Cardiac muscle cell (in vitro differentiated cells and primary cell): ENCODE data around the gene MCC. TPM values are rescaled to one million over a fixed set of nuclear protein-coding genes. Genes with fewer than 3 reads are reported as not detected.

ENCODE experiments used
- DNase-seq, 2 donors: peaks; one replicate each; pipeline versions ENCODE4 v3.0.0 to v3.0.0-alpha.2; 2010 to 2017; ENCODE audit warnings: low read depth in 1 of 2, low spot score in 1 of 2
- H3K27ac ChIP-seq: fragments of 200-600 bp; sonication (generic); 2 replicates; pipeline ENCODE4 v1.5.1; 2016
- H3K27me3 ChIP-seq: fragments of 200-600 bp; sonication (generic); 2 replicates; pipeline ENCODE4 v1.6.0; 2016; ENCODE audit warnings: control low read depth
- H3K36me3 ChIP-seq: fragments of 200-600 bp; sonication (generic); 2 replicates; pipeline ENCODE4 v1.5.1; 2016; ENCODE audit warnings: control low read depth
- H3K4me1 ChIP-seq: fragments of 200-600 bp; sonication (generic); 2 replicates; pipeline ENCODE4 v1.8.1; 2017; ENCODE audit warnings: low read depth, mild to moderate bottlenecking, mixed run types
- H3K4me3 ChIP-seq: fragments of 200-600 bp; sonication (generic); 2 replicates; pipeline ENCODE4 v1.5.1; 2016; ENCODE audit warnings: mild to moderate bottlenecking
- H3K9me3 ChIP-seq: fragments of 200-600 bp; sonication (generic); 2 replicates; pipeline ENCODE4 v1.5.1; 2017; ENCODE audit warnings: low read depth, mild to moderate bottlenecking, control low read depth
- polyA plus RNA-seq: library from polyadenylated mRNA; unstranded; fragments of >200 nt; fragmentation: Nextera tagmentation; extraction: Ambion mirVana; gene quantifications from 2 replicates; pipeline ENCODE4 v1.2.1, GENCODE V29; 2016
- total RNA-seq: library from RNA; depleted of rRNA; stranded (reverse); fragments of >200 nt; gene quantifications from 2 replicates; pipeline ENCODE4 v1.2.3, GENCODE V29; 2016
- TF ChIP-seq, protein P1 (sequence below): IDR thresholded peaks from 2 replicates; pipeline ENCODE4 v1.5.1; 2012; ENCODE audit warnings: low read depth, mild to moderate bottlenecking, low read length

Gene MCC
- total RNA-seq (105 and 137 TPM in 2 replicates), polyA plus RNA-seq (37.8 and 49.4 TPM in 2 replicates)

DNA sequence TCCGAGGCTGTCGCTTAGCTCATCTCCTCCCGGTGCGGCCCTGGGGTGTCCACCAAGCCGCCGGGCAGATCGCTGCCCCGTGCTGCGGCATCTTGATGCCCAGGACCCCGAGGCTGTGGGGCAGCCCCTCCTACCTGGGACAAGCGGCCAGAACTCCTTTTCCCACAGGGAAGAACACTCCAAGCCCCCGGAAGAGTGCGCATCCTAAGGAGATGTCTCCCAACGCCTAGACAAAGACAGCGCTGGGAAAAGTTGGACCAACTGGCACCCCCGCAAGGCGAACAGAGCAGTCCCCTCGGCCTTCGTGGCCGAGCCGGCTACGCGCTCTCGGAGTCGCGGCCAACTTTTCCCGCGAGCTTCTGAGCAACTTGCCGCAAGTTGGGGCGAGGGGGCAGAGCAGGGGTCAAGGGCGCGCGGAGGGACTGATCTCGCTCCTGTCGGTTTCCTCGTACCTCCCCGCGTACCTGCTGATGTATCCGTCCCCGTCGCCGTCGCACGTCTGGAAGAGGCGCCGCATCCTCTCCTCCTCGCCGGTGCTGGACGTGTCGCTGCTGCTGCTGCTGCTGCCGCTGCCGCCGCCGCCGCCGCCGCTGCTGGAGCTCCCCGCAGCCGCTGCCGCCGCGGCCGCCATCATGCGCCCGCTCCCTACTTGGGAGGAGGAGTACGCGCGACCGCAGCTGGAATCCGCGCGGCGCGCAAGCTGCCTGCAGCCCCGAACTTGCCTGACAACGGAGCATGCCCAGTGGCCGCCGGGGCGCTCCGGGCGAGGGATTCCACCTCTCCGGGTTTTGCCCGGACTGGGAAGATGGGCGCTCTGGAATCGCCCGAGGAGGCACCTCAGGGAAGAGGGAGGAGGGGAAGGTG lies at the start of gene MCC:
MCC (minus strand) TSS at position 673 of the 864 bp plus-strand sequence.
- peak; percentile 89 to 96 for DNase-seq
- H3K4me1 ChIP-seq: no peaks in the 10 kb centered on the region
- H3K9me3 ChIP-seq: no peaks in the 10 kb centered on the region
- peak within 1 kb of the TSS; percentile 50 for H3K4me3 ChIP-seq
- TF ChIP-seq, protein P1, sequence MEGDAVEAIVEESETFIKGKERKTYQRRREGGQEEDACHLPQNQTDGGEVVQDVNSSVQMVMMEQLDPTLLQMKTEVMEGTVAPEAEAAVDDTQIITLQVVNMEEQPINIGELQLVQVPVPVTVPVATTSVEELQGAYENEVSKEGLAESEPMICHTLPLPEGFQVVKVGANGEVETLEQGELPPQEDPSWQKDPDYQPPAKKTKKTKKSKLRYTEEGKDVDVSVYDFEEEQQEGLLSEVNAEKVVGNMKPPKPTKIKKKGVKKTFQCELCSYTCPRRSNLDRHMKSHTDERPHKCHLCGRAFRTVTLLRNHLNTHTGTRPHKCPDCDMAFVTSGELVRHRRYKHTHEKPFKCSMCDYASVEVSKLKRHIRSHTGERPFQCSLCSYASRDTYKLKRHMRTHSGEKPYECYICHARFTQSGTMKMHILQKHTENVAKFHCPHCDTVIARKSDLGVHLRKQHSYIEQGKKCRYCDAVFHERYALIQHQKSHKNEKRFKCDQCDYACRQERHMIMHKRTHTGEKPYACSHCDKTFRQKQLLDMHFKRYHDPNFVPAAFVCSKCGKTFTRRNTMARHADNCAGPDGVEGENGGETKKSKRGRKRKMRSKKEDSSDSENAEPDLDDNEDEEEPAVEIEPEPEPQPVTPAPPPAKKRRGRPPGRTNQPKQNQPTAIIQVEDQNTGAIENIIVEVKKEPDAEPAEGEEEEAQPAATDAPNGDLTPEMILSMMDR: no peak
- no peaks in the 10 kb centered on the region for H3K36me3 ChIP-seq
- H3K27ac ChIP-seq: no peak within 1 kb of the TSS
- H3K27me3 ChIP-seq: peaks cover 18% of the 10 kb centered on the region

DNA sequence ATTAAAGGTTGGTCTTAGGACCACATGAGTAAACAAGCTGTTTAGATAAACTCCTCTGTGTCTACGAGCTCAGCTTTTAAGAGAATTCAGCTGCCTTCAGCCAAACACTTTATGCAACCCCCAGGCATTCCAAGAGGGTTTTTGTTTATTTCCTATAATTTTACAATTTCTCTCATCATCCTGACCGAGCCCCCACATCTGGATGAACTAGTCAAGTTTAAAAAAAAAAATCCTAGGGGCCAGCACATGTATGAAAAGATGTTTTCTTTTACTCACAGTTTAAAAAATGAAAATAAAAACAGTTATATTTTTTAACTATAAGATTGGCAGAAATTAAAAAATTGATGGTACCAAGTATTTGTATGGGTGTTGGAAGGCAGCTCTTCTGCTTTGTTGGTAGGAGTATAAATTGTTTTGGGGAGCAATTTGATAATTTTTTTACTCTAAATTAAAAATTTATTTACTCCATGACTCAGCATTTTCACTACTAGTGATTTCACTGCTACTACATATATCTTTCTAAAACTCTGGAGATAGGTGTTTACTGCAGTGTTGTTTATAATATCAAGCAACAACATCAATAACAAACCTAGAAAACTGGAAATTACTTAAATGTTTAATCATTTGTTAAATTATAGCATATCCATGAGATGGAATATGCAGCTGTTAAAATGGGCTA lies 43.4 kb upstream of the MCC start:
- Histone ChIP-seq H3K27me3 (no peaks in the 10 kb centered on the region), H3K36me3 (peaks cover 6% of the 10 kb centered on the region), H3K4me1 (no peaks in the 10 kb centered on the region), H3K27ac (no peak overlapping the region), H3K9me3 (peaks cover 3% of the 10 kb centered on the region), H3K4me3 (no peak overlapping the region)
- TF ChIP-seq, protein P1: no peak
- peak; percentile 6 to 24 for DNase-seq

DNA sequence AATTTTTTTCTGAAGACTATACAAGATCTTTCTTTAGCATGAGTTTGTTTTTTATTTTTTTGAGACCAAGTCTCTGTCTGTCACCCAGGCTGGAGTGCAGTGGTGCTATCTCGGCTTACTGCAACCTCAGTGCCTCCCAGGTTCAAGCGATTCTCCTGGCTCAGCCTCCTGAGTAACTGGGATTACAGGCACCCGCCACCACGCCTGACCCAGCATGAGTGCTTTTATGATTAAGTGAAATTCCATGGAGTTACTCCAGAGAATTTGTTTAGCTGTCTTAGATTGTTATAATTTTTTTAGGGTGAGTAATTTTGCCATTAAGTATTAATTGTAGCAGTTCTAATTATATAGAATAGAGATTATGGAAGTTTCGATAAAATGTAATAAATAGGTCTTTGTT lies 39.5 kb upstream of the MCC start:
- Histone ChIP-seq H3K27me3 (no peaks in the 10 kb centered on the region), H3K27ac (no peak overlapping the region), H3K36me3 (peaks cover 3% of the 10 kb centered on the region), H3K4me3 (no peak overlapping the region), H3K9me3 (peaks cover 3% of the 10 kb centered on the region), H3K4me1 (no peaks in the 10 kb centered on the region)
- TF ChIP-seq, protein P1: no peak
- peak in 1 of 2 donors; percentile 22 for DNase-seq

DNA sequence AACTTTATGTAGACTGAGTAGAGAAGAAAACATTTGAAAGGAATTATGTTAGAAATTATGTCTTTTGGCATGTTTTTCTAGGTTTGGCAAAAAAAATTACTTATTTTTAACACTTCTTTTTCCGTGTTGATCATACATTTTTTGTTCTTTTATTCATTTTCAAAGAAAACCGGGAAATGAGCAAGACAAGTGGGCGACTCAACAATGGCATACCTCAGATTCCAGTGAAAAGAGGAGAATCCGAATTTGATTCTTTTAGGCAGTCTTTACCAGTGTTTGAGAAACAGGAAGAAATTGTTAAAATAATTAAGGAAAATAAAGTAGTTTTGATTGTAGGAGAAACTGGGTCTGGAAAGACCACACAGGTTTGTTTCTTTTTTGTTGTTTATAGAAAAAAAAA lies 38.2 kb upstream of the MCC start:
- Histone ChIP-seq H3K4me1 (no peaks in the 10 kb centered on the region), H3K27ac (no peak overlapping the region), H3K9me3 (no peaks in the 10 kb centered on the region), H3K27me3 (no peaks in the 10 kb centered on the region), H3K4me3 (no peak overlapping the region), H3K36me3 (peaks cover 3% of the 10 kb centered on the region)
- TF ChIP-seq, protein P1: no peak
- no peak for DNase-seq

DNA sequence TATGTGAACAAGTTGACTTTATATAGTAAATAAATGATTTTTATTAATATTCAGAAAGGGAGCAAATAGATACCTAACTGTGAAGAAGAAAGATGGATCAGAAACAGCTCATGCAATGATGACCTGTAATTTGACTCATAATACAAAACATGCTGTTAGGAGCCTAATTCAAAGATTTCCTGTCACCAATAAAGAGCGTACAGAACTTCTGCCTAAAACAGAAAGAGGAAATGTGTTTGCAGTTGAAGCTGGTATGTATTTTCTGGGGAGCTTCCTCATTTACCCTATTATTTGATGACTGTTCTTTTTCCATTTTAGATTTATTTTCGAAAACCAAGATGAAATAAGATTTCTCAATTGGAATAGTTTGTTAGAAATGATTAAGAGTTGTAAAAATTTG lies 36.7 kb upstream of the MCC start:
- Histone ChIP-seq H3K4me1 (no peaks in the 10 kb centered on the region), H3K27me3 (no peaks in the 10 kb centered on the region), H3K4me3 (no peak overlapping the region), H3K36me3 (peaks cover 3% of the 10 kb centered on the region), H3K27ac (no peak overlapping the region), H3K9me3 (no peaks in the 10 kb centered on the region)
- TF ChIP-seq, protein P1: no peak
- DNase-seq: no peak
